NCI-H1417 treated with DMSO at 0.1 percent for 48 hours (cell line): Measurements from ENCODE around the gene ELFN2.

Experiments used
- DNase-seq: peaks from one replicate; lab custom pipeline; 2025; lab: John Stamatoyannopoulos, UW

ELFN2 gene

DNA sequence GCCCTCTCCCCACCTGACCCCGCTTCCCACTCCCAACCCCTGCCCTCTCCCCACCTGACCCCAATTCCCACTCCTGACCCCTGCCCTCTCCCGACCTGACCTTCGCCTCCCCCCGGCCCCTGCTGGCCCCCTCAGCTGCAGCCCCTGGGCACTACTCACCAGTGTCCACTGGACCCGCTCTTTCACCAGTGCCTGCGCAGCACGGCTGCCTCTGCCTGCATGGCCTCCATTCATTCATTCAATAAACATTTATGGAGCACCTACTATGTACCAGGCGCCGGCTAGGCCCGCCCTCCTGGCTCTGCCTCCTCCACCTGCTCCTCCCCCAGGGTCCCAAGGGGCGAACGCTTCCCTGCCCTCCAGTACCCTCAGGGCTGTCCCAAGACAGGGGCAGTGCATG, 42.6 kb downstream of the ELFN2 start:
- no peak for DNase-seq

DNA sequence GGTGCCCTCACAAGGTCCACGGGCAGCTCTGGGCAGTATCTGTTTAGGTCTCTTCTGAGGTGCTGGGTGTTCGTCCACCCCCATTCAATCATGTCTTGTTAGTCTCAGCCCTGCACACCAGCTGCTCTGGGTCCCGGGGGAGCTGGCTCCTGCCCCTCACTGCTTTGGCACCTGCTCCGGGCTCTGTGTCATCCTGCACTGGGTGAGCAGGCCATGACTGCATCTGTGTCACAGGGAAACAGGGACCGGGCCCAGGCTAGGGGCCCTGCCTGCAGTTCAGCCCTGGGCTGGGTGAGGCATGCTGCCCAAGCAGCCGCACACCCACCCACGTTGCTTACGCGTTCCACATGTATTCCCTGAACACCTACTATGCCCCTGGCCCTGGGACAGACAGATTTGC, 43.9 kb downstream of the ELFN2 start:
- DNase-seq: no peak

DNA sequence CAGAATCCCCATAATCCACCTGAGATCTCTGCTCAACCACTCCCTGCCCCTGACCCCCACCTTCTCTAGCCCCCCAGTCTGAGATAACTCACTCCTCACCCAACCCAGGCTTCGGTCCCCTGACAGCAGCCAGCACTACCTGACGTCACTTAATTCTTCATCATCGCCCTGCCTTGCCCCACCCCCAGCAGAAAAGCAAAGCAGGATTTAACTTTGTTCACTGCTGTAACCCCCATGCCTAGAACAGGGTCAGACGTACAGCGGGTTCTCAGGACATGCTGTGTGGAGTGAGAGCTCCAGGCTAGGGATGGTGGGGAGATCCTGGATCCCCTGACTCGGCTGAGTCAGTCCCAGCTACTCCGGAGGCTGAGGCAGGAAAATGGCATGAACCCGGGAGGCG, 45.8 kb downstream of the ELFN2 start:
- DNase-seq: no peak

DNA sequence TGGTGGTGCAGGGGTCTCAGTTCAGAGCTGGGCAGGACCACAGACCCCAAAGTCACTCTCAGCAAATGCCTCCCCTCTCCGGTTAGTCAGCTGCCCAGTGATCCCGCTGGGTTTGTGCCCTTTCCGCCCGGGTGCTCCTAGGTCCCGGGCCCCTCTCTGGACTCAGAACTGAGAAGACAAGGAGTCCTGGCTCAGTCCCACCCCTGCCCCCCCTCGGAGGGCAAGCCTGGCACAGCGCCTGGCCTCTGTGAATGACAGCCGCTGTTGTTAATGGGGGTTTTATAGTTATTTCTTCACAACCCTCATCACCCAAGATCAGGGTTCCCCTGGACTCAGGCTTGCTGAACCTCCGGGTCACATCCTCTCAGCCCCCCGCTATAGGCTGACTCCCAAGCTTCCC, 47.6 kb downstream of the ELFN2 start:
- no peak for DNase-seq

DNA sequence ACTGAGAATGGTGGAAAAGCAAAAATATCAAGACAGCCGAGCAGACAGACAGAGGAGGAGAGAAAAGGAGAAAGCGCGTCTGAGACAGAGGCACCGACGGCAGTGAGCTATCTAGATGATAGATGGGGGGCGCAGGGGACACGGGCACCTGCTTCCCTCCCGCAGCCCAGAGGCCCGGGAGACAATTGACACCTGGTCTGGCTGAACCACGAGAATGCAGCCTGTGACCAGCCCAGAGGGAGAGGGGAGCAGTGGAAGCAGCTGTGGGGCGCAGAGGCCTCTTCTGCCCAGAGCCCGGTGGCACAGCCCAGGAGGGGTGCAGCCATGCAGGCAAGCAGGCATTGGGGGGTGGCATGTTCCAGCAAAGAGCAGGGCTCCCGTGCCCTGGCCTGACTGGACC, 48.2 kb downstream of the ELFN2 start:
- DNase-seq: no peak

DNA sequence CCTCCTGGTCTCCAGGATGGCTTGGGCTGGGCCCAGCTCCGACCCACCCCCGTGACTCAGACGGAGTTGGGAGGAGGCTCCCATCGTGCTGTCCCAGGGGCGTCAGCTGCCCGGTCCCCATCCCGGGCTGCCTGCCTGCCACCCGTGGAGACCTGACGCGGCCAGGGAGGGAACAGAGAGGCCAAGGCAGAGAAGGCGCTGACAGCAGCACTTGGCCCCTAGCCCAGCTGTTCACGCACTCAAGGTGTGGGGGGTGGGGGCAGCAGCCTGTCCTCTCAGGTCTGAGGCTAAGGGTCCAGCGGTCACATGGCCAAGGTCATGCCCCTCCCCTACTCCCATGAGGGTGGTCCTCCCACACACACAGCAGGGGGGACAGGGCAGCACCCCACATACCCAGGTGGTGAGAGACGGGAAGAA, 48.6 kb downstream of the ELFN2 start:
- no peak for DNase-seq

DNA sequence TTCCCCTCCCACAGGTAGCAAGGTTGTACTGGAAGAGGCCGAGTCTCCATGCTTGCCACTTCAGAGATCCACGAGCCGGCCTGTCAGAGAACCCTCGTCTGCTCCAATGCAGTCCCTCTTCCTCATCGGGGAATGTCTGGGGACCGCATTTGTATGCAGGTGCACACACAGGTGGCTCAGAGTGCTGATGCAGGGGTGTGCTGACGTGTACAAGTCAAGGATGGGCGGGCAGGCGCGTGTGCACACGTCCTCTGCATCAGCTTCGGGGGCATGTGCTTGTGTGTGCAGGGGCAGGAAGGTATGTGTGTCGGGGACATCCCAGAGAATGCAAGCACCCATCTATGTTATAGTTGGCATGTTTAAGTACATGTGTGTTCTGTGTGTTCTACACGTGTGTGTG, 49.4 kb downstream of the ELFN2 start:
- no peak for DNase-seq

DNA sequence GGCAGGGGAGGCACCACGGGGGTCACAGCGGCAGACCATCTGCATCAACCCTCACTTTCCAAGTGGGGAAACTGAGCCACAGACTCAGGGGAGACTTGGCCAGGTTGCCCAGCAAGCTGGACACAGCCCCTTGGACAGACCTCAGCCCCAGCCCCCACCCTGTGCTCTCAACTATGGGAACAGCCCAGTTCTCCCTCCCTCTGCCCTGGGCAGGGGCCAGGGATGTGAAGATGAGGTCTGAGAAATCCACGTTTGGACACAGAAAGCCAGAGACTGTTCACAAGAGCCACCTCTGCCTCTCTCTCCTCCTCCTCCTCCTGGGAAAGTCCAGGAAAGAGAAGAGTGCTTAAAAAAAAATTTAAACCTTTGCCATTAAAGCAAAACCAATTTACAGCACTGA, 50.1 kb downstream of the ELFN2 start:
- no peak for DNase-seq

DNA sequence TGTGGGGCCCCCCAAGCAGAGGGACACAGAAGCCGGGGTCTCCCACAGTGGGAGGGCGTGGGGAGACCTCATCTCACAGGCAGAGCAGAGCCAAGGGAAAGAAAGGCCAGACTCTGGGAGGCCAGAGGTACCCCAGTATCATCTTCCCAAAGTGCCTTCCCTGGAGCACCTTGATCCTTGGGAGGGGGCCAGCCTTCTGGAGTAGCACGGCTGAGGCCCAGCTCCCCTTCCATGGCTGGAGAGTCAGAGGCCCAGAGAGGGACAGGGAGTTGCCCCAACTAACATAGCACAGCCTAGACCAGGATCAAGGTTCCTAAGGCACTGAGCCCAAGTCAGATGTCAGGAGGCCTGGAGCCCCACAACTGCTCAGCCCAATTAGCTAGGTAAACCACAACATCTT, 50.6 kb downstream of the ELFN2 start:
- no peak for DNase-seq

DNA sequence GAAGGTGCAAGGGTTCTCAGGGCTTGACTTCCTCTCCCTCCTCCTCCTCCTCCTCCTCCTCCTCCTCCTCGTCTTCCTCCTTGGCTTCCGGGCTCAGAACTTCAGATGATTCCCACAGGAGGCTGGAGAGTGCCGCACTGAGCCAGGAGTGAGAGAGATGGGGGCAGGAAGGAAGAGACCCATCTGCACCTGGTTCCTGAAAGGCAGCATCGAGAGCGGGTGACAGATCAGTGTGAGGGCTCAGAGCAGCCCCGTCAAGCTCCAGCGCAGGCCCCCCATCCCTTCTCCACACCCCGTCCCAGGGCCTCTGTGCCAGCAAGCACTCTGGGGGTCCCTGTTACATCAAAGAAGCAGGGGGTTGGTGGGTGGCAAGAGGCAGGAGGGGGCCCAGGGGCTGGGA, 51.5 kb downstream of the ELFN2 start:
- no peak for DNase-seq

DNA sequence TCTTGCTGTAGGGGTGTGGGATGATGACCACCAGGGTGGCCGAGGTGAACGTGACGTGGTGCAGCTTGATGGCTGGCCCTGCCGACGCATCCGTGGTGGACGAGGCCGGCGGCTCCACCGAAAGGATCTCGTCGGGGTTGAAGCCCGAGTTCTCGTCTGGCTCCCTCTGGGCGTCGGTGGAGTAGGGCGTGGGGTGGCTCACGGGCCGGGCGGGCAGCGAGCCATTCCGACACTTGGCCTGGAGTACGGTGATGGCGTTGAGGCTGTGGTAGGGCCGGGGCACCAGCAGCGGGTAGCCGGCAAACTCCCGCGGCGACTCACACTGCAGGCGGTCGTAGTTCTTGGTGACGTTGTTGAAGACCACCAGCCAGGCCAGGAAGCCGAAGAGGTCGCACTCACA, 52.7 kb downstream of the ELFN2 start:
- DNase-seq: no peak

DNA sequence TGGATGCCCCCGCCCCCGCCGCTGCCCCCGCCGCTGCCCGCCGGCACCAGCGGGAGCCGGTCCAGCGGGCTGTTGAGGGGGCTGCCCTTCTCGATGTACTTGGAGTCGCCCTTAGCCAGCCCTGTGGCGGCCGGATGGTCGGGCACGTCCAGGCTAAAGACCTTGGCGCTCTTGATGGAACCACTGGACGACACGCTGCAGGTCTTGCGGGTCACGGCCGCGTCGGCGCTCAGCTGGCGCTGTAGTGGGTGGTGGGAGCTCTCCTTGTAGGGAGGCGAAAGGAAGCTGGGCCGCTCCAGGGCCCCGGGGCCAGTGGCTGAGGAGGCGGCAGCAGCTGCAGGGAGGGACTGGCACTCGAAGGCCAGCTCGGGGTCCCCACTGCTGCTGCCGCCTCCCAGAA, 53.8 kb downstream of the ELFN2 start:
- DNase-seq: no peak

DNA sequence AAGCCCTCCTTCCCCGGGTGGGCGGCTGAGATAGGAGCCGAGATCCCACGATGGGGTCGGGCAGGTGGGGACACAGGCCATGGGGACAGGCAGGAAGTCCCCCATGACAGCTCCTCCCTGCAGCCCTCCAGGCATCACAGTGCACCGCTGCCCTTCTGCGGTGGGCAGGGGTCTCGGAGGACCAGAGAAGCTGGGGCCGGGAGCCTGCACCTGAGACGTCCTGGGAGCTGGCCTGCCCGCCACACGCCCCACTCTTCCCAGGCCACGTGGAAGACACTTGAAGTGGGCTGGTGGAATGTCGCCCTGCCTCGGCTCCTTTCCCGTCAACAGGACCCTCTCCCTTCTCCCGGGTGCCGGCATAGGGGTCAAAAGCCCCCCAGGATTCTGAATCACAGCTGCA, 55.4 kb downstream of the ELFN2 start:
- DNase-seq: no peak

DNA sequence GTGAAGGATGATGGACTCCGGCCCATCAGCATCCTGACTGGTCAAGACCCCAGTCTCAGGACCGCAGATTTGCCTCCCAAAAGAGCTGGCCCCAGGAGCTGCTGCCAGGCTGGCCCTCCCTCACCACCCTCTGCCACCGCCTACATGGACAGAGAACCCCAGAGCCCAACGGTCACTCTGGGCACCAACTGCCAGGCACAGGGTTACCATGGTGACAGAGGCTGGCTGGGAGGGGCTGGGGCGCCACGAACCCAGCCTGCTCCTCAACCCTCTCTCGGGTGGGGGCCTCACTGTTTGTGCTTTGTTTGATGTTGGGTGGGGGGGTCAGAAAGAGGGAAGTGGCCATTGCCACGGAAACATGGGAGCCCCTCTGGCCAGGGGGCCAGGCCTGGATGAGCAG, 55.8 kb downstream of the ELFN2 start:
- no peak for DNase-seq

DNA sequence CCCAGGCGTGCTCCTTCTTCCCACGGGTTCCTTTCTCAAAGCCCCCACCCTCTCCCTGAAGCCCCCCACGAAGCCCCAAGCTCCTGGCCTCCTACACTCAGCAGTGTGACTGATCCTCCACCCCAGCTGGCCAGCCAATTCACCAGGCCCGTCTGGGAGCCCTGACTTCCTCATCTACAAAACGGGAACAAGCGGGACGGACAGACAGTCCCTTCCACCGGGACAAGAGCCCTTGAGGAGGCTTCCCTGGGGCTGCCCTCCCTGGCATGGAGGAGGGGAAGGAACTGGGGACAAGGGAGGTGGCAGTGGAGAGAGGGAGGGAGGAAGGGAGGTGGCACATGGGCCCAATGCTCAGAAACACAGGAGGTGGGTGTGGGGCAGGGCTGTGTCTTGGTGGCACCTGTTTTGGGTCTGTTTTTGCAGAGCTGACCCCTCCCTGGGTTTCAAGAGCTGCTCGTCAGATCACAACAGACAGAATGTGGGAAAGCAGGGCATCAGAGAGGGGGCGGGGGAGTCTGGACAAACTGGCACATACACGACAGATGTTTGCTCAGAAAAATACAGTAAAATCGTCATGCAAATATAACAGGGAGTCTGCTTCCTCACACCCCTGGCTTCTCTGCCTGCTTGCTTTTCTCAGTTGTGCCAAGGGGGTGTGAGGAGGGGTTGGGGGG, 56.8 kb downstream of the ELFN2 start:
- no peak for DNase-seq

DNA sequence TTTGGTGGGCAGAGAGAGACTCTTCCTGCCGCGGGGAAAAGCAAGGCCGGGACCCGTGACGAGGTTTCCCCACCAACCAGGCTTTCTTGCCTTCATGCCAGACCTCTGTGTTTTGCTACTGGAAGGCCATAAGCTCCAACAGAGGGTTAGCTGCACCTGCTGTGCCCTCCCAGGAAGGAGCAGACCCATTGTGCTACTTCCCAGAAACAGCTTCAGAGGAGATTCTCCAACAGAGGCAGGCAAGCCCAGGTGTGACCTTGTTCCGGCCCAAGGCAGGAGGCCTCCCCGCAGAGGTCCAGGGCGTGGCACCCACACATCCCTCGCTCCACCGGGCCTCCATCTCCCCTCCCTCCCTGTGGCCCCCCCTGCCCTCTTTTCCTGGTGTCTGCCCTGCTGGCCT, 57.8 kb downstream of the ELFN2 start:
- no peak for DNase-seq

DNA sequence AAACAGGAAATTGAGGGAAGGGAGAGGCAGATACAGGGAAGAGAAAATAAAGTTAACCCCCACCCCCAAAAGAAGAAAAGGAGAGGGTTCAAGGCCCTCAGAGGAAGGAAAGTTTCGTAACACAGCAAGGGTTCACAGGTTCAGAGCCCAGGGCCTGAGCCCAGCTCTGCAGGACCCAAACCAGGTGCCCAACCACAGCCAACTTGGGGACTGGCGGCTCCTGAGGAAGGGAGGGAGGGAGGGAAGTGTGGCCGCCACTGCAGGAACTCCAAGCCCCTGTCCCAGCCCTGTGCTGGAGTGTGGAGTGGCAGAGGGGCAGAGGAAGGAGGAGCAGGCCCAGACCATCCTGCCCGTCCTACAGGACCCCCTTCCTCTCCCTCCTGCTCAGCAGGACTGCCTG, 59.2 kb downstream of the ELFN2 start:
- no peak for DNase-seq

DNA sequence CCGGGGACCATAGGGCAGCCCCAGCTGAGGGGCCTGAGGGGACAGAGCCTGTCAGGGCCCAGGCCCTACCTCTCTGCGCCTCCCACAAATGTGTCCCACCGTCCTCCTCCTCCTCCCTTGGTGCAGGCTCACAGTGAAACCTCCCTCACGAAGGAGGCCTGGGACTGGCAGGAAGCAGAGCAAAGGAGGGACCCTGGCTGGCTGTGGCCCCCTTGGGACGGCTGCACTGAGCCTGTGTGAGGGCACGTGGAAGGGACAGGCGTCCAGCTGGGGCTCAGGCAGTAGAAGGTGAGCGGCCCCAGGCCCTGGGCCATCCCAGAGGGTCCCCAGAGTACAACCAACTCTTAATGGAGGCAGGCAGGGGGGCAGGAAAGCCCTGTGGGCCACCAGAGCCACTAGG, 60.7 kb downstream of the ELFN2 start:
- DNase-seq: no peak

DNA sequence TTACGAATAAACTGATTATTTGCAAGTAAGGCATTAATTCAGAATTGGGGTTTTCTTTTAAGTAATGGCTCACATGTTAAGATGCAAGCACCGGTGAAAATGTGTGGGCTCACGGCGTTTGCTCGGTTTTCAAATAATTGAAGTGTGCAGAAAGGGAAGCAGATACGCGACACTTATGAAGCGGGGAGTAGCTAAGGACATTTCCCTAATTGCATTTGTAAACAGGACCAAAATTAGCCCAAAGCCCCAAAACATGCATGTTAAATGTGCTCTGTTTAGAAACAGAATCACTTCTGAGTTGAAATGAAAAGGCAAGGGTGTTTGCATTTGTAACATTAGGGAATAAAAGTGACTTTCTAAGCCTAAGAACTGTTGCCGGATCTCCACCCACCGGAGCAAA, 61.3 kb downstream of the ELFN2 start:
- no peak for DNase-seq

DNA sequence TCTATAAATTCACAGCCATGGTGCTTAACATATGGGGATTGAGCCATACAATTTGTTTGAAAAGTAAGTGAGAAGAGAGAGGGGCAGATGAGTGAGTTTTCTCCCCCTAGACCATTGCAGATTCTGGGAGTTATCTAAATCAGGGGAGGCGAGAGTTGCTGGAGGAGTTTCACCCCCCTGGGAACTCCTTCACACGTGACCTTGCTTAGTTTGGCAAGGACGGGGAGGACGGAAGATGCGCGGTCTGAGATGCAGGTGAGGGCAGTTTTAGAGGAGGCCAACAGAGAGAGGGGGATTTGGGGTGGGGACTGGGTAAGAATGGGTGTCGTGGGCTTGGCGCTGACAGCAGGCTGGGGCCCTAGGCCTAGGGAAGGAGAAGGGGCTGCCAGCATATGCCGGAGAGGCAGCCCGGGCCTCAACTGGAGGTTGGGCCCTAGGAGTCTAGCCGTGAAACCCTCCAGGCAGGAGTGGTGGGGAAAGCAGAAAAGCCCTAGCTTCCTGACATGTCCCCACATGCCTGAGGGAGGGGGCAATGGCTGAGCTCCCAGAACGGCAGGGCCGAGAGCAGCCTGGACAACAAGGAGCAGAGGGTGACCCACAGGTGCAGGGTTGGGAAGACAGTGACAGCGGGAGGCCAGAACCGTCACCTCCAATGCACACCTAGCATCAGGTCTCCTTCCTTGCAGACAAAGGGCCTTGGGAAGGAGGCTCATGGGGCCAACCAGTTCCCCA, 63.9 kb downstream of the ELFN2 start:
- no peak for DNase-seq

DNA sequence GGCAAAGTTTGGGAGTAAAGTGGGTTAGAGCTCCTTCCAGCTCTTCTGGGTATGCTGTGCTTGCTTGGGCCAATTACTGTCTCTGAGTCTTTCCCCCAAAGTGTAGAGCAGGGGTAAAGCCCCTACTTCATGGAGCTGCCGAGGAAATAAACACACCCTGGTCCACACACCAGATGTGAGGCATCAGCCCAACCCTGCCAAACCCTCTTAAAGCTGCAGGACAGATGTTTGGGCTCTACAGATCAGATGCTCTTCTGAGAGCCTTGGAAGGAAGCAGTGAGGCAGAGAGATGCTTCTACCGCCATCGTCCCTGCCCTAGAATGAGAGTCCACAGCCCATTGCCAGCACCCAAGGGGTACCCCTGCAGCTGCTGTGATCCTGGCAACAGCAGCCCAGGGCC, 64.7 kb downstream of the ELFN2 start:
- DNase-seq: no peak

DNA sequence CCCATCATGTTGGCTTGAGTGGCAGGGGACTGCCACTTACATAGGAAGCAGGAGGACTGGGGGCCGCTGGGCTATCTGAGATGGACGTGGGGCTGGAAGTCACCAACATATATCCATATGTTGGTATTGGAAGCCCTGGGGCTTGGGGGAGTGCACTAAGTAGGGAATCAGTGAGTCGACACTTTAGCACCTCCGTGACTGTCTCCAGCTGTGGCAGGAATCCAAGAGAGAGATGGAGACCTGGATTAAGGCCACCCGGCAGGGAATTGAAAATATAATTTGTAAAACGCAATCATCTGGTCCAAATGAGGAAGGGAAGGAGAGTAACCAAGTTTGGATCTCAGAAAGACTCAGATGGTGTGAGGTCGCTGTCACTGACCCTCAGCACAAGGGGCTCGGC, 68.4 kb downstream of the ELFN2 start:
- no peak for DNase-seq

DNA sequence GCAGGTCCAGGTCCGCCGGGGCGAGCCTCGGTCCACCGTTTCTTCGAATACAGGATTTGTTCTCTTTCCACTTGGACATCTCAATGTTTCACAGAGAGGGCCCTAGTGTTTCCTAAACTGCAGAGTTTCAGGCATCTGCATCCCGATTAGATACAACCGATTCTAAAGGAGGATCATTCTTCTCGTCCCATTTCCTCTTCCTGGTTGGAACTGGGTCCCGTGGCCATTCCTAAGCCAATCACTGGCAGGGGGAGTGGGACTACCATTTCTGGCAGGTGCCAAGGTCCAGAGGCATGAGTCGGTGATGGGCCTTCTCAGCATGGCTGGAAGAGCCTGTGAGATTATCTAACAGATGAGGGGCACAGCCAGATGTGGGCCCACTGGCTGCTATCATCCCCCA, 68.9 kb downstream of the ELFN2 start:
- no peak for DNase-seq

DNA sequence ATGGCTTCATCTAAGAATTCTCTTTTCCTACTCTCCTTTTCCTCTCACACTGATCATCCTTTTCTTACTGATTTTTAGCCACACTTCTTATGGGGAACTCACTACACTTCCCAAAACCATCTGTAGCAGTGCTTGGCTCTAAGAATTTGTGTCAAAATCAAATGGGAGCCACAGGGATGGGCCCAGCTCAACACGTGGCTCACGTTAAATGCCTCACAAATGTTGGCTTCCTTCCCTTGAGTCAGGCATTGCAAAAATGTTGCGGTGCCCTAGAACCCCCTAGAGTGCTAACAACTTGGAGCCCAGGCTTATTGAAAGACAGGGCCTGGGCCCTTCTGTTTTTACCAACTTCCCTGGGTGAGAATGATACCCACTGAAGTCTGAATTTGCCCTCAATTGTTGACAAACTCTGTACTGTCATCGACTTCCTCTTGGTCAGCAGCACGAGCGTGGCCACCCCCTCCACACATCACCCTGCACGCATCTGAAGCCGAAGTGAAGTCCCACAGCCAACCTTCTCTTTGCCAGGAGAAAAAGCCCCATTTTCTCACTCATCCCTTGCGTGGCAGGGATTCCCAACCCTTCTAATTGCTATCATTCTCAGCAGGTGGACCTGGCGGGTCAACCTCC, 69.7 kb downstream of the ELFN2 start:
- DNase-seq: no peak
